PC-3 (cell line): Measurements from ENCODE around the gene CASZ1. TPM values are rescaled to one million over a fixed set of nuclear protein-coding genes. Genes with fewer than 3 reads are reported as not detected.
A peak's percentile ranks its signal among the peaks of the same experiment; 100 is the strongest.

ENCODE experiments used
- ATAC-seq: fragments of 200-7000 bp; cut with Tn5 transposase; 2 replicates; pipeline ENCODE4 v1.9.1; 2020; ENCODE audit warnings: mild to moderate bottlenecking, moderate library complexity
- BruUV-seq: library from RNA; stranded (reverse); fragments of 400-500 nt; replicated peaks from 2 replicates; lab custom pipeline; 2021; lab: Mats Ljungman, UMichigan
- CTCF ChIA-PET: fragments of 300-600 bp; sonication (Branson Sonifier 250); formaldehyde crosslinking; loops from one replicate; lab custom pipeline; 2022; ENCODE audit warnings: antibody characterized with exemption; lab: Charles Lee
- POLR2A ChIA-PET: fragments of 300-600 bp; sonication (Branson Sonifier 250); formaldehyde crosslinking; loops from one replicate; lab custom pipeline; 2022; ENCODE audit warnings: antibody characterized with exemption; ENCODE audit not compliant: unreplicated experiment; lab: Charles Lee
- DNase-seq: peaks from one replicate; pipeline ENCODE4 v3.0.0-alpha.2; 2015
- H2AFZ ChIP-seq: fragments of 300-600 bp; sonication (generic); 2 replicates; pipeline ENCODE4 v1.6.0; 2016; ENCODE audit warnings: antibody characterized with exemption, low read length
- H3F3A ChIP-seq: fragments of 300-600 bp; sonication (generic); one replicate; pipeline ENCODE4 v1.6.0; 2017; ENCODE audit warnings: antibody characterized with exemption, low read length, control low read depth, mild to moderate bottlenecking; ENCODE audit not compliant: unreplicated experiment
- H3K27ac ChIP-seq: fragments of 300-600 bp; sonication (generic); 2 replicates; pipeline ENCODE4 v1.5.1; 2016; ENCODE audit warnings: mild to moderate bottlenecking, low read length
- H3K27me3 ChIP-seq: fragments of 300-600 bp; sonication (generic); 2 replicates; pipeline ENCODE4 v1.6.1; 2016; ENCODE audit warnings: low read length, mixed read lengths
- H3K36me3 ChIP-seq: fragments of 300-600 bp; sonication (generic); 2 replicates; pipeline ENCODE4 v1.6.1; 2016; ENCODE audit warnings: low read depth, mixed run types, low read length, mixed read lengths
- H3K4me1 ChIP-seq: fragments of 300-600 bp; sonication (generic); 2 replicates; pipeline ENCODE4 v1.5.1; 2016; ENCODE audit warnings: low read length; ENCODE audit not compliant: insufficient read depth
- H3K4me2 ChIP-seq: fragments of 300-600 bp; sonication (generic); 2 replicates; pipeline ENCODE4 v1.6.0; 2016; ENCODE audit warnings: low read length
- H3K4me3 ChIP-seq: fragments of 300-600 bp; sonication (generic); 2 replicates; pipeline ENCODE4 v1.5.1; 2016; ENCODE audit warnings: mild to moderate bottlenecking, low read length, mixed read lengths
- H3K79me2 ChIP-seq: fragments of 300-600 bp; sonication (generic); 2 replicates; pipeline ENCODE4 v1.6.1; 2017; ENCODE audit warnings: low read length, mixed read lengths
- H3K9ac ChIP-seq: fragments of 300-600 bp; sonication (generic); 2 replicates; pipeline ENCODE4 v1.6.0; 2016; ENCODE audit warnings: mild to moderate bottlenecking, low read length
- H3K9me2 ChIP-seq: fragments of 300-600 bp; sonication (generic); replicated peaks from 2 replicates; pipeline ENCODE4 v1.6.1; 2016; ENCODE audit warnings: mixed run types, low read length, mixed read lengths
- H3K9me3 ChIP-seq: fragments of 300-600 bp; sonication (generic); 2 replicates; pipeline ENCODE4 v1.6.1; 2016; ENCODE audit warnings: low read length, mixed read lengths
- H4K20me1 ChIP-seq: fragments of 300-600 bp; sonication (generic); 2 replicates; pipeline ENCODE4 v1.6.1; 2016; ENCODE audit warnings: low read length, mixed read lengths
- CTCF ChIP-seq: fragments of 300-600 bp; sonication (generic); conservative IDR thresholded peaks from 2 replicates; pipeline ENCODE4 v1.5.1; 2017; ENCODE audit warnings: antibody characterized with exemption, low read depth, mild to moderate bottlenecking, low read length
- EZH2 ChIP-seq: fragments of 300-600 bp; sonication (generic); IDR thresholded peaks from one replicate; pipeline ENCODE4 v1.6.1; 2017; ENCODE audit warnings: antibody characterized with exemption, mild to moderate bottlenecking, low read length; ENCODE audit not compliant: unreplicated experiment
- EZH2phosphoT487 ChIP-seq: fragments of 300-600 bp; sonication (generic); IDR thresholded peaks from 2 replicates; pipeline ENCODE4 v1.6.1; 2018; ENCODE audit warnings: mild to moderate bottlenecking, antibody characterized with exemption, low read length, borderline replicate concordance
- intact Hi-C: fragments of 100-400 bp; cut with micrococcal nuclease; formaldehyde crosslinking; loops from 2 replicates; pipeline ENCODE4 v1.9.0; 2023
- total RNA-seq: library from RNA; depleted of rRNA; stranded (reverse); fragments of >200 nt; gene quantifications from 2 replicates; pipeline ENCODE4 v1.2.3, GENCODE V29; 2014

CASZ1 gene
- total RNA-seq, 1 experiment from 2014 or later, result 12.8 TPM

- DNase-seq (no peak), ATAC-seq (no peak)
- TF ChIP-seq EZH2 (no peak), EZH2phosphoT487 (no peak), CTCF (no peak)
- H3K9me3 ChIP-seq, result no peaks in the 10 kb centered on the region
- H3K9ac ChIP-seq, result no peak overlapping the region
- no peak overlapping the region for H2AFZ ChIP-seq
- no peaks in the 10 kb centered on the region for H3K79me2 ChIP-seq
- H3K27me3 ChIP-seq, result no peaks in the 10 kb centered on the region
- intact Hi-C loops, result no loop called here
- no peaks in the 10 kb centered on the region for H3K36me3 ChIP-seq
- H3K9me2 ChIP-seq, result no peaks in the 10 kb centered on the region
- no peak overlapping the region for H3K27ac ChIP-seq
- H3K4me2 ChIP-seq, result no peak overlapping the region
- H3K4me1 ChIP-seq, result no peaks in the 10 kb centered on the region
- H3F3A ChIP-seq, result no peaks in the 10 kb centered on the region
- no peaks in the 10 kb centered on the region for H4K20me1 ChIP-seq
- no TSS peak for BruUV-seq
- no peak overlapping the region for H3K4me3 ChIP-seq
- ChIA-PET CTCF (no interaction called here), POLR2A (no interaction called here)
Measured at GRCh38 chr1:10647414-10648170, 148.9 kb downstream of the CASZ1 start.

GRCh38 chr1:10646347-10646861, 150.0 kb downstream of the CASZ1 start:
- POLR2A ChIA-PET, result no interaction called here
- no peaks in the 10 kb centered on the region for H3K36me3 ChIP-seq
- no TSS peak for BruUV-seq
- CTCF ChIA-PET, result no interaction called here
- TF ChIP-seq EZH2phosphoT487 (no peak), CTCF (no peak), EZH2 (no peak)
- no peak overlapping the region for H3K4me3 ChIP-seq
- no peak overlapping the region for H2AFZ ChIP-seq
- no peaks in the 10 kb centered on the region for H3K79me2 ChIP-seq
- H3K9me2 ChIP-seq, result no peaks in the 10 kb centered on the region
- H3K4me2 ChIP-seq, result no peak overlapping the region
- H3K4me1 ChIP-seq, result no peaks in the 10 kb centered on the region
- DNase-seq (peak; percentile 50), ATAC-seq (peak; percentile 56; the same call in 1 of the 2 replicates)
- no peak overlapping the region for H3K27ac ChIP-seq
- no peaks in the 10 kb centered on the region for H4K20me1 ChIP-seq
- intact Hi-C loops, result no loop called here
- H3K27me3 ChIP-seq, result no peaks in the 10 kb centered on the region
- H3F3A ChIP-seq, result no peaks in the 10 kb centered on the region
- no peaks in the 10 kb centered on the region for H3K9me3 ChIP-seq
- no peak overlapping the region for H3K9ac ChIP-seq
